Cerebellar nuclear complex (tissue), 1 donor: ENCODE measurements around the gene TFEB.

ENCODE experiments used
- DNase-seq, 2 experiments: peaks; one replicate each; lab custom pipeline; 2025; lab: John Stamatoyannopoulos, UW

The TFEB gene

DNA sequence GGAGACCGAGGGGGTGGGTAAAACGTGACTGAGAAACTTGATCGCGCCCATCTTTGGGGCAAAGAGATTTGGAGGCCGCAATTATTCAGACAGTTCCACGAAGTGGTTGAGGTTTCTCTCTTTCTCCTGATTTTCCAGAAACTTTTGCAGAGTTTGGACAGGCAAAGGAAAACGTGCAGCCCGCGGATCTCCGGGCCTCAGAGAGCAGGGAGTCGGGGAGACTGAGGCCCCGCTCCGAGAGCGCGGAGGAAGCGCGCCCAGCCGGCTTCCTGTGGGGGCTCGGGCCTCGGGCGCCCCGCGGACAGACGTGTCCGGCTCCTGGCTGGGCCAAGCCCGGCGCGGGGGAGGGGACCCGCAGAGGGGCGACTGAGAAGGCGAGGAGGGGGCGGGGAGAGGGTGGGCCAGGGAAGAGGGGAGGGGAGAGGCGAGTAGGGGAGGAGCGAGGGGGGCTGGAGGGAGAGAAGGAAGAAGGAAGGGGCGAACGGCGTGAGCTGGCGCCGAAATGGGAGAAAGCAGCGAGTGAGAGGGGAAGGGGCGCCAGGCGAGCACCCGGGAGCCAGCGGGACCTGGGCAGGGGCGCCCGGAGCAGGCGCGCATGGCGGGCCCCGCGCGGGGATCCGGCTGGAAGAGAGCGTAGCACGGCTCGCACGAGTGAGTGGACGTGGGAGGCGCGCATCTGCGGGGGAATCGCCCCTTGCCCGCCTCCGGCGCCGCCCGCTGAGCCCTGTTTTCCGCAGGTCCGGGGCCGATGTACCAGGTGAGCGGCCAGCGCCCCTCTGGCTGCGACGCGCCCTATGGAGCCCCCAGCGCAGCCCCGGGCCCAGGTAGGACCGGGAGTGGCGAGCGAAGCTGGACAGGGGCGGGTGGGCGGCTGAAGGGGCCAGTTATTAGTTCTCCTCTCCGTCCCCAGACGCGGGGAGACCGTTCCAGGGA lies 97.1 kb downstream of the TFEB start, which contains the start of gene MDFI:
MDFI (plus strand) TSS at position 467 of the 933 bp plus-strand sequence; CDS start at position 749, 282 bp downstream.
- no peak for DNase-seq

DNA sequence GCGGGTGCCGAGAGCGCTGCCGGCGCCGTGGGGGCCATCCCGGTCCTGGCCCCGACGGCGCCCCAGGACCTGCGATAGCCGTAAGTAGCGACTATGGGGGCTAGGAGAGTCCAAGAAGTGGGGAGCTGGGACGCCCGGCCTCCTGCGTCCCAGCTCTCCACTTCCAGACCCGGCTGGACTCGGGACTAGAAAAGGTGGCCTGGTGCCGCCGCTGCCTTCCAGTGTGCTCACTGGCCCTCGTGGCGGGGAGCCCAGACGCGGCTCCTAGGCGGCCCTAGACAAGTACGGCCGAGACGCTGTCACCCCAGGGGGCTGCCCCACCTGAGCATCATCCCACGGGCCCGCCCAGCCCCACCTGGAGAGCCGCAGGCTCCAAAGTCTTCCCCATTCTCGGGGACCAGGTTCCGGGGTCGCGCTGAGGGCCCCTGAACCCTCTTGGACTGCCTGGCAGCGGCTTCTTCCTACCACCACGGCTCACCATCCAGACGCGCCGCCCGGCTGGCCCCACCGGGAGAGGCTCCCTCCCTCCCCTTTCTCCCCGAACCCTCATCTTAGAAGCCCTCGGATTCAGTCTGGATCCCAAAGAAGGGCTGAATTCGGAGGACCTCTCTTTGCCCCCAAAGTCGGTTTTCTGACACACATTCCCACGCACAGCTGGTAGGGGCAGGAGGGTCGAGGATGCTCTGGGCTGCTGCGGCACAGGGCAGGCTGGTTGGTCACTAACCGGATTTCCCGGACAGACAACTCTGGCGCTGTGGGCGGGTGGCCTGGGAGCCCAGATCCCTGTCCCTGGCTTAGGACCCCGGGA lies 98.0 kb downstream of the TFEB start:
- no peak for DNase-seq

DNA sequence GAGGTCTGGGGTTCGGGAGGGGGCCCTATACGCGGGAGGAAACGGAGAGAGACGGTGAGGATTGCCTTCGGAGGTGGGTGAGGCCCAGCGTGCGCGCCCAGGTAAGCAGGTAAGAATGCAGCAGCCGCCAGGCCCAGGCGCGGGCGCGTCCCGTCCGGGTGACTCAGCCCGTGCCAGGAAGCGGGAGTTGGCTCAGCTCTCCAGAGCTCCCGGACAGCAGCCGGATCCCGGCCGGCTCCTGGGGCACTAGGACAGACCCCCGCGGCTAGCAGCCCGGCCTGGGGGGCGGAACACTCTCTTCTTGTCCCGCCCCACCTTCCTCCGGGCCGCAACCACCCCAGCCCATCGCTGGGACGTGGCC lies 98.6 kb downstream of the TFEB start:
- DNase-seq, result no peak

GRCh38 chr6:41635365-41635764 lies 100.0 kb downstream of the TFEB start:
- DNase-seq, result no peak

GRCh38 chr6:41634657-41635056 lies 100.8 kb downstream of the TFEB start:
- DNase-seq, result no peak
